Measurements from ENCODE around the gene TTC21A. TPM values are rescaled to one million over a fixed set of nuclear protein-coding genes. Genes with fewer than 3 reads are reported as not detected.

TTC21A gene
- total and polyA plus RNA-seq, 2 donors from 2014 or later: 4.8 to 14.1 TPM

DNA sequence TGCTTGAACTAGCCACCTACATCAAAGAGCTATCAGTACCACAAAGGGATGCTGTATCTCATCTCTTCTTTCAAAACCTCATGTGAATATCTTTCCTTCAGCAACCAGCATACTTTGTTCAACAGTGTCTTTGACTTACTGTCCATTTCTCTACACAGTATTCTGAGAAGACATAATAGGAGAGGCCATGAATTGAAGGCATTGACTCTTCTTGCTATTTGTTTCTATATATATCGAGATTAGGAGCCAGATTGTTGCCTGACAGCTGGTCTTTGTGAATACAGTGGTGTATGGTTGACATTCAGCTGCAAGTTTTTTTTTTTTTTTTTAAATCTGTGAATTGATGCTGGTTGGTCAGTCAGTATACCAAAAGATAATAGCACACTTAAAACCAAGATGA lies 58.0 kb downstream of the TTC21A start:
- no peak overlapping the region for H3K27ac ChIP-seq (ENCODE audit: low read depth in 2 of 2, low read length in 2 of 2)

DNA sequence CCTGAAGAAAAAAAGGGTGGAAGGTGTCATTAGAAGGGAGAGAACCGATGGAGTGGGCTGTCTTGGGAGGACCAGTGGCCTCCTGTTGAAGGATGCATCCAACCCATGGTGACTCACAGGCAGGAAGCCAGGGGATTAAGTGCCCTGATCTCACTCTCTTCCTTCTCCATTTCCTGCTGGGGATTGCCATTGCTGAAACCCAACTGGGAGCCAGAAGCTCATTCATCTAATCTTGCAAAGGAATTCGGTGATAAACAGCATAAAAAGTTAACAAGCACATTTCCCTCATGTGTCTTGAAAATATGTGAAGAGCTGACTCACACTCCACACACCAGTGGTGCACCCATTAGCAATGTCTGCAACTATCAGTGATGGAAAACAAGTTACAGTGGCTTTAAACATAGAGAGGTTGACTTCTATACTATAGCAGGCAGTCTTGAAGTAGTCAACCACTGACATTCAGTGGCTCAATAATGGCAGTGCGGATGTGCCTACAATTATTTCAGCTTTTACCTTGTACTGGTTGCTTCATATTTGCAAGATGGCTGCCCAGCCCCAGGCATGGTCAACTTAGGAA lies 58.7 kb downstream of the TTC21A start:
- intact Hi-C loops (cut with DNase I): no loop called here
- H3K36me3 ChIP-seq (ENCODE audit: control insufficient read depth in 2 of 3, insufficient read depth in 3 of 3, low read length in 3 of 3): no peaks in the 10 kb centered on the region
- H3K27ac ChIP-seq (ENCODE audit: low read depth in 2 of 2, low read length in 2 of 2): no peak overlapping the region
- H3K9me3 ChIP-seq (ENCODE audit: control insufficient read depth in 2 of 3, insufficient read depth in 1 of 3, low read length in 3 of 3): no peaks in the 10 kb centered on the region
- FAIRE-seq (no peak), DNase-seq (no peak)
- TF ChIP-seq, protein P1, sequence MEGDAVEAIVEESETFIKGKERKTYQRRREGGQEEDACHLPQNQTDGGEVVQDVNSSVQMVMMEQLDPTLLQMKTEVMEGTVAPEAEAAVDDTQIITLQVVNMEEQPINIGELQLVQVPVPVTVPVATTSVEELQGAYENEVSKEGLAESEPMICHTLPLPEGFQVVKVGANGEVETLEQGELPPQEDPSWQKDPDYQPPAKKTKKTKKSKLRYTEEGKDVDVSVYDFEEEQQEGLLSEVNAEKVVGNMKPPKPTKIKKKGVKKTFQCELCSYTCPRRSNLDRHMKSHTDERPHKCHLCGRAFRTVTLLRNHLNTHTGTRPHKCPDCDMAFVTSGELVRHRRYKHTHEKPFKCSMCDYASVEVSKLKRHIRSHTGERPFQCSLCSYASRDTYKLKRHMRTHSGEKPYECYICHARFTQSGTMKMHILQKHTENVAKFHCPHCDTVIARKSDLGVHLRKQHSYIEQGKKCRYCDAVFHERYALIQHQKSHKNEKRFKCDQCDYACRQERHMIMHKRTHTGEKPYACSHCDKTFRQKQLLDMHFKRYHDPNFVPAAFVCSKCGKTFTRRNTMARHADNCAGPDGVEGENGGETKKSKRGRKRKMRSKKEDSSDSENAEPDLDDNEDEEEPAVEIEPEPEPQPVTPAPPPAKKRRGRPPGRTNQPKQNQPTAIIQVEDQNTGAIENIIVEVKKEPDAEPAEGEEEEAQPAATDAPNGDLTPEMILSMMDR (IDR thresholded peaks at IDR 0.05; ENCODE audit: borderline replicate concordance, extremely low read depth, insufficient read depth): no peak
- H3K9ac ChIP-seq (ENCODE audit: low read length in 3 of 3): no peak overlapping the region
- no peaks in the 10 kb centered on the region for H3K4me1 ChIP-seq (ENCODE audit: control insufficient read depth in 2 of 3, insufficient read depth in 2 of 3, low read depth in 1 of 3, low read length in 3 of 3)
- no peak overlapping the region for H3K4me3 ChIP-seq (ENCODE audit: low read length in 3 of 3)
- no peaks in the 10 kb centered on the region for H3K27me3 ChIP-seq (ENCODE audit: control insufficient read depth, insufficient read depth, low read length)

More for the DNA sequence above, 58.0 kb downstream of the TTC21A start:
- no peak overlapping the region for H3K9ac ChIP-seq (ENCODE audit: low read length in 3 of 3)
- DNase-seq (no peak), FAIRE-seq (no peak)
- TF ChIP-seq, protein P1 (IDR thresholded peaks at IDR 0.05; ENCODE audit: borderline replicate concordance, extremely low read depth, insufficient read depth): no peak
- no peaks in the 10 kb centered on the region for H3K9me3 ChIP-seq (ENCODE audit: control insufficient read depth in 2 of 3, insufficient read depth in 1 of 3, low read length in 3 of 3)
- no peak overlapping the region for H3K4me3 ChIP-seq (ENCODE audit: low read length in 3 of 3)
- H3K36me3 ChIP-seq (ENCODE audit: control insufficient read depth in 2 of 3, insufficient read depth in 3 of 3, low read length in 3 of 3): no peaks in the 10 kb centered on the region
- intact Hi-C loops (cut with DNase I): no loop called here
- H3K27me3 ChIP-seq (ENCODE audit: control insufficient read depth, insufficient read depth, low read length): no peaks in the 10 kb centered on the region
- H3K4me1 ChIP-seq (ENCODE audit: control insufficient read depth in 2 of 3, insufficient read depth in 2 of 3, low read depth in 1 of 3, low read length in 3 of 3): no peaks in the 10 kb centered on the region

DNA sequence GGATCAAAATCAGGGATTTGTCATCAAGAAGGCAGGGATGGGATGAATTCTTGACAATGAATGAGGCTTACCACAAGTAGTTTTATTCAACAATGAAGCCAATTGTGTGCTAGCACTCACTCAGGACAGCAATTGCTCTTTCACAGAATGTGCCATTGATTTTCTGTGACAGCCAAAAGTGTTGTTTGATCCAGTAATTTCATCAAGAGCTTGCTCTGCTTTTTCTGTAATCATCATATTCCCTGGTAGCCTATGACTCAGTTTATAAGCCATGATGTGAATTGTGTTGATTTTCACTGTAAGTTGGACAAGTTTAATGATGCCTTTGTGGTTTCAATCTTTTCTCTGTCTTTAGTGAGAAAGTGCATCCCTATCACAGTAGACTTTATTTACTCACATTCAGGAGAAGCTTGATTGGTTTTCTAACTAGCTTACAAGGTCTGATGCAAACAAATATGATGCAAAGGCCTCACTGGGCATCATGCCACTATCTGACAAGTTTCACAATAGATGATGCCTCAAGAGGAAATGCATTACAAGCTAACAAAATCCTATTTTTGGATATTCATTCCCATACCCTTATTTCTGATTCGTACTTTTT lies 59.6 kb downstream of the TTC21A start:
- FAIRE-seq: no peak
- H3K27me3 ChIP-seq (ENCODE audit: control insufficient read depth, insufficient read depth, low read length): no peaks in the 10 kb centered on the region
- no peak overlapping the region for H3K27ac ChIP-seq (ENCODE audit: low read depth in 2 of 2, low read length in 2 of 2)
- H3K4me1 ChIP-seq (ENCODE audit: control insufficient read depth in 2 of 3, insufficient read depth in 2 of 3, low read depth in 1 of 3, low read length in 3 of 3): no peaks in the 10 kb centered on the region
- H3K9ac ChIP-seq (ENCODE audit: low read length in 3 of 3): no peak overlapping the region
- TF ChIP-seq, protein P1 (IDR thresholded peaks at IDR 0.05; ENCODE audit: borderline replicate concordance, extremely low read depth, insufficient read depth): no peak
- intact Hi-C loops (cut with DNase I): no loop called here
- DNase-seq: peak in 1 of 5 donors; percentile 53
- no peaks in the 10 kb centered on the region for H3K36me3 ChIP-seq (ENCODE audit: control insufficient read depth in 2 of 3, insufficient read depth in 3 of 3, low read length in 3 of 3)
- H3K4me3 ChIP-seq (ENCODE audit: low read length in 3 of 3): no peak overlapping the region
- no peaks in the 10 kb centered on the region for H3K9me3 ChIP-seq (ENCODE audit: control insufficient read depth in 2 of 3, insufficient read depth in 1 of 3, low read length in 3 of 3)

Data from kidney (tissue), 14 donors.